Measurements from ENCODE around the gene EIF4G3.

DNA sequence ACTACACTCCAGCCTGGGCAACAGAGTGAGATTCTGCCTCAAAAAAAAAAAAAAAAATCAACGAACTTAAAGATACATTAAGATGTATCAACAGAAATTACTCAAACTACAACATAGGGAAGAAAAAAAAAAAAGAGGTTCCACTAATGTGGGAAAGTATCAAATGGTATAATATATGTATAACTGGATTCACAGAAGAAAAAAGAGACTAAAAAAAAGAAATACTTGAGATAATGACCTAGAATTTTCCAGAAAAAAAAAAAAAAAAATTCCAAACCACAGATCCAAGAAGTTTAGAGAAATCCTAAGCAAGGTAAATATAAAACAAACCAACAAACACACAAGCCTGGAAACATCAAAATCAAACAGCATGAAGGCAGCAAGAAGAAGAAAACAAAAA is 45.5 kb downstream of the EIF4G3 start:
- TF ChIP-seq EZH2 (IDR thresholded peaks at IDR 0.05) (no peak), POLR2AphosphoS5 (IDR thresholded peaks at IDR 0.05; ENCODE audit: borderline replicate concordance, low read depth, low read length) (no peak), FOXP2 (optimal IDR thresholded peaks at IDR 0.05; ENCODE audit: control extremely low read depth, extremely low read length, insufficient read depth) (no peak)

All from SK-N-MC (cell line).